Activated CD4-positive, alpha-beta T cell treated with anti-CD3 and anti-CD28 coated beads, Interleukin-2, amount 10 ng/mL, durations not matched to agents 7 days and 5 days (primary cell): ENCODE results near the gene ZNF570. TPM values are rescaled to one million over a fixed set of nuclear protein-coding genes. Genes with fewer than 3 reads are reported as not detected.

Experiments
- CTCF ChIA-PET: fragments of 350-600 bp; sonication (Branson Sonifier 250); formaldehyde crosslinking; loops from one replicate; lab custom pipeline; 2021; ENCODE audit warnings: antibody characterized with exemption; lab: Charles Lee
- POLR2A ChIA-PET: fragments of 350-600 bp; sonication (Branson Sonifier 250); formaldehyde crosslinking; loops from one replicate; lab custom pipeline; 2021; ENCODE audit warnings: antibody characterized with exemption; lab: Charles Lee
- DNase-seq: peaks from one replicate; pipeline ENCODE4 v3.0.0-alpha.2; 2020
- H3K27ac Mint-ChIP-seq: one replicate; pipeline ENCODE4 v1.8.0; 2021; ENCODE audit warnings: mild to moderate bottlenecking, moderate library complexity, mixed read lengths
- H3K27me3 Mint-ChIP-seq: one replicate; pipeline ENCODE4 v1.8.0; 2021; ENCODE audit warnings: mixed read lengths
- H3K36me3 Mint-ChIP-seq: one replicate; pipeline ENCODE4 v1.8.0; 2021; ENCODE audit warnings: low read depth, mixed read lengths
- H3K4me1 Mint-ChIP-seq: one replicate; pipeline ENCODE4 v1.8.0; 2021; ENCODE audit warnings: mixed read lengths
- H3K4me3 Mint-ChIP-seq: one replicate; pipeline ENCODE4 v1.8.0; 2021; ENCODE audit warnings: mild to moderate bottlenecking, moderate library complexity, mixed read lengths
- H3K9me3 Mint-ChIP-seq: one replicate; pipeline ENCODE4 v1.8.0; 2021; ENCODE audit warnings: mixed read lengths
- total RNA-seq, 2 experiments: library from RNA; stranded (reverse); gene quantifications; one replicate each; pipeline ENCODE4 v1.2.3, GENCODE V29; 2021

The ZNF570 gene
- total RNA-seq: 1 to 10 TPM; 6.1 to 7.3 TPM

- Mint-ChIP-seq H3K36me3 (peaks cover 48% of the 10 kb centered on the region), H3K9me3 (peaks cover 19% of the 10 kb centered on the region), H3K4me1 (peaks cover 37% of the 10 kb centered on the region), H3K27ac (peak within 1 kb of the TSS; percentile 98), H3K4me3 (peak within 1 kb of the TSS; percentile 94), H3K27me3 (no peaks in the 10 kb centered on the region)
- ChIA-PET CTCF (interaction anchor here (0.5 to 1.4 kb wide), 3 partner anchors 82 to 340 kb away, joined by 3 to 7 read pairs (median 4); partner anchors contain the start of gene ZNF573), POLR2A (interaction anchor here (0.6 to 0.7 kb wide), 2 partner anchors 126 to 433 kb away, joined by 3 to 4 read pairs; partner anchors contain the start of genes ZNF540 and ZNF571)
- peak; percentile 90 for DNase-seq
Measured at GRCh38 chr19:37468961-37469777, at the start of gene ZNF570. TSS of gene ZNF570 (plus strand) at chr19:37469356. CDS start at chr19:37470355, 999 bp downstream.

GRCh38 chr19:37452500-37453245 lies 16.5 kb upstream of the ZNF570 start:
- Mint-ChIP-seq H3K4me3 (no peak overlapping the region), H3K27ac (no peak overlapping the region), H3K36me3 (peaks cover 66% of the 10 kb centered on the region), H3K27me3 (no peaks in the 10 kb centered on the region), H3K4me1 (no peaks in the 10 kb centered on the region), H3K9me3 (peaks cover 75% of the 10 kb centered on the region)
- DNase-seq: no peak
- ChIA-PET POLR2A (no interaction called here), CTCF (no interaction called here)

DNA sequence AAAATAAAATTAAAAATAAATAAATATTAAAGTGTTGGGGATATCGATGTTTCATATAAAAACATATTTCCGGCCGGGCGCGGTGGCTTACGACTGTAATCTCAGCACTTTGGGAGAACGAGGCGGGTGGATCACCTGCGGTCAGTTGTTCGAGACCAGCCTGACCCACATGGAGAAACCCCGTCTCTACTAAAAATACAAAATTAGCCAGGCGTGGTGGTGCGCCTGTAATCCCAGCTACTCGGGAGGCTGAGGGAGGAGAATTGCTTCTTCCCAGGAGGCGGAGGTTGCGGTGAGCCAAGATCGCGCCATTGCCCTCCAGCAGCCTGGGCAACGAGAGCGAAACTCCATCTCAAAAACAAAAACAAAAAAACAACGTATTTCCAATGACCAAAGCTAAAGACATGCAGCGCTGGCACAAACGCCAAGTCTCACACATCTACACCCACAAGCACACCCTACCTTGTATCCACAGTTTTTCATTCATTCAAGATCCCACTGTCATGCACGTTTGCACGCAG lies 2.8 kb upstream of the ZNF570 start:
- ChIA-PET POLR2A (no interaction called here), CTCF (interaction anchor here (1.0 to 1.3 kb wide), 3 partner anchors 10 to 11 kb away, joined by 3 to 4 read pairs (median 3); no protein-coding TSS in a partner anchor)
- Mint-ChIP-seq H3K36me3 (peaks cover 49% of the 10 kb centered on the region), H3K9me3 (peaks cover 19% of the 10 kb centered on the region), H3K27ac (peak overlapping the region; percentile 92), H3K4me3 (peak overlapping the region; percentile 94), H3K4me1 (peaks cover 37% of the 10 kb centered on the region), H3K27me3 (no peaks in the 10 kb centered on the region)
- DNase-seq: no peak

- peaks cover 19% of the 10 kb centered on the region for H3K9me3 Mint-ChIP-seq
- peaks cover 49% of the 10 kb centered on the region for H3K36me3 Mint-ChIP-seq
- no peaks in the 10 kb centered on the region for H3K27me3 Mint-ChIP-seq
- H3K4me3 Mint-ChIP-seq: peak within 1 kb of the TSS; percentile 94
- ChIA-PET CTCF (interaction anchor here (0.8 to 1.3 kb wide), 3 partner anchors 10 to 96 kb away, joined by 3 to 4 read pairs (median 3); partner anchors contain the start of gene ZNF527), POLR2A (interaction anchor here (1.2 kb wide), 1 partner anchor 96 kb away, joined by 3 read pairs; the partner anchor contains the start of gene ZNF527)
- peak within 1 kb of the TSS; percentile 92 for H3K27ac Mint-ChIP-seq
- DNase-seq: peak; percentile 92
- H3K4me1 Mint-ChIP-seq: peaks cover 37% of the 10 kb centered on the region
Measured at GRCh38 chr19:37466798-37467607, 2.2 kb upstream of the ZNF570 start, which contains the start of gene ZNF569. TSS of gene ZNF569 (minus strand) at chr19:37467444. CDS start at chr19:37444921, 22,523 bp downstream.

DNA sequence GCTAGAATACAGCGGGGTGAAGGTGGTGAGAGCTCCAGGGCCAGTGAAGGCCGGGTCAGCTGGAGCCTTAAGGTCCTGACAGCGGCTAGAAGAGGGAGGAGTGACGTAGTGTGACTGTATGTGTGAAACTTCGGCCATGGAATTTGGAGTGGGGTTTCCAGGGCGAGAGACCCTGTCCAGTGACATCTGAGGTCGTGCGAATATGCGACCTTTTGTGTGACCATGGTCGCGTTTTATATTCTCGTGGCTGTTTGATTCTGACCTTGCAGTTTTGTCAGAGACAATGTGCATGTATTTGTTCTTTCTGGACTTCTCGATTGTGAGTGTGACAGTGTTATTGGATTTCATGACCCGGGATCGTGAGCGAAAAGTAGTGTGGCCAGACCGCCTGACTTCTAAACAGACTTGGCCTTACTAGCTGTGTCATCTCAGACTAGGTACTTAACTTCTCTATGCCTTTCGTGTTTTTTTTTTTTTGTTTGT lies 1.5 kb upstream of the ZNF570 start:
- H3K27me3 Mint-ChIP-seq: no peaks in the 10 kb centered on the region
- CTCF ChIA-PET: interaction anchor here (0.8 to 1.3 kb wide), 2 partner anchors 9 to 97 kb away, joined by 3 to 4 read pairs; partner anchors contain the start of gene ZNF527
- peak overlapping the region; percentile 92 for H3K27ac Mint-ChIP-seq
- H3K4me3 Mint-ChIP-seq: peak overlapping the region; percentile 94
- POLR2A ChIA-PET: interaction anchor here (1.2 kb wide), 1 partner anchor 97 kb away, joined by 3 read pairs; the partner anchor contains the start of gene ZNF527
- peaks cover 19% of the 10 kb centered on the region for H3K9me3 Mint-ChIP-seq
- no peak for DNase-seq
- peaks cover 49% of the 10 kb centered on the region for H3K36me3 Mint-ChIP-seq
- peaks cover 37% of the 10 kb centered on the region for H3K4me1 Mint-ChIP-seq

- Mint-ChIP-seq H3K36me3 (peaks cover 41% of the 10 kb centered on the region), H3K9me3 (peaks cover 12% of the 10 kb centered on the region), H3K4me1 (peaks cover 35% of the 10 kb centered on the region), H3K4me3 (peak overlapping the region; percentile 94), H3K27me3 (no peaks in the 10 kb centered on the region), H3K27ac (peak overlapping the region; percentile 77)
- DNase-seq: no peak
- ChIA-PET POLR2A (no interaction called here), CTCF (no interaction called here)
Measured at GRCh38 chr19:37470216-37470615, 1.1 kb downstream of the ZNF570 start.

DNA sequence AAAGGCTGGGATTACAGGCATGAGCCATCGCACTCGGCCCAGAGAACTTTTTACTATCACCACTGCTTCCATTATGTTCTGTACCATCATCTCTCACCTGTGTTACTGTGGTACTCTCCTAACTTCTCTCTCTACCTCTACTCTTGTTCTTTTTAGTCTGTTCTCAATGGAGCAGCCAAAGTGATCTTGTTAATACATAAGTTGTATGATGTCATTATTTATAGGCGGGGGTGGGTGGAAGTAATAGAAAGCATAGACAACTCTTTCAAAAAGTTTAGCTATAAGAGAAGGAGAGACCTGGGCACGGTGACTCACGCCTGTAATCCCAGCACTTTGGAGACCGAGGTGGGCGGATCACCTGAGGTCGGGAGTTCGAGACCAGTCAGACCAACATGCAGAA lies 3.0 kb downstream of the ZNF570 start:
- Mint-ChIP-seq H3K4me3 (no peak overlapping the region), H3K36me3 (peaks cover 49% of the 10 kb centered on the region), H3K27ac (no peak overlapping the region), H3K4me1 (peaks cover 27% of the 10 kb centered on the region), H3K27me3 (no peaks in the 10 kb centered on the region), H3K9me3 (peaks cover 24% of the 10 kb centered on the region)
- DNase-seq: no peak
- CTCF ChIA-PET: no interaction called here
- POLR2A ChIA-PET: no interaction called here

DNA sequence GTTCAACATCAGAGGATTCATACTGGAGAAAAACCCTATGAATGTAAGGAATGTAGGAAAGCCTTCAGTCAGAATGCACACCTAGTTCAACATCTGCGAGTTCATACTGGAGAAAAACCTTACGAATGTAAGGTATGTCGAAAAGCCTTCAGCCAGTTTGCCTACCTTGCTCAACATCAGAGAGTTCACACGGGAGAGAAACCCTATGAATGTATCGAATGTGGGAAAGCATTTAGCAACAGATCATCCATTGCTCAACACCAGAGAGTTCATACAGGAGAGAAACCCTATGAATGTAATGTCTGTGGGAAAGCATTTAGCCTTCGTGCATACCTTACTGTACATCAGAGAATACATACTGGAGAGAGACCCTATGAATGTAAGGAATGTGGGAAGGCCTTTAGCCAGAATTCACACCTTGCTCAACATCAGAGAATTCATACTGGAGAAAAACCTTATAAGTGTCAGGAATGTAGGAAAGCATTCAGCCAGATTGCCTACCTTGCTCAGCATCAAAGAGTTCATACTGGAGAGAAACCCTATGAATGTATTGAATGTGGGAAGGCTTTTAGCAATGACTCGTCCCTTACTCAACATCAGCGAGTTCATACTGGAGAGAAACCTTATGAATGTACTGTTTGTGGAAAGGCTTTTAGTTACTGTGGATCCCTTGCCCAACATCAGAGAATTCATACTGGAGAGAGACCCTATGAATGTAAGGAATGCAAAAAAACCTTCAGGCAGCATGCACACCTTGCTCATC lies 15.4 kb downstream of the ZNF570 start:
- no peaks in the 10 kb centered on the region for H3K27me3 Mint-ChIP-seq
- CTCF ChIA-PET: no interaction called here
- H3K4me3 Mint-ChIP-seq: no peak overlapping the region
- no peak overlapping the region for H3K27ac Mint-ChIP-seq
- no peaks in the 10 kb centered on the region for H3K4me1 Mint-ChIP-seq
- DNase-seq: no peak
- POLR2A ChIA-PET: no interaction called here
- peaks cover 56% of the 10 kb centered on the region for H3K36me3 Mint-ChIP-seq
- peaks cover 63% of the 10 kb centered on the region for H3K9me3 Mint-ChIP-seq

GRCh38 chr19:37492213-37492612 lies 23.1 kb downstream of the ZNF570 start:
- H3K4me1 Mint-ChIP-seq: no peaks in the 10 kb centered on the region
- no peaks in the 10 kb centered on the region for H3K27me3 Mint-ChIP-seq
- H3K4me3 Mint-ChIP-seq: no peak overlapping the region
- H3K36me3 Mint-ChIP-seq: peaks cover 1% of the 10 kb centered on the region
- no peak for DNase-seq
- H3K27ac Mint-ChIP-seq: no peak overlapping the region
- H3K9me3 Mint-ChIP-seq: peaks cover 44% of the 10 kb centered on the region
- CTCF ChIA-PET: no interaction called here
- POLR2A ChIA-PET: no interaction called here

GRCh38 chr19:37505958-37506386 lies 36.8 kb downstream of the ZNF570 start:
- Mint-ChIP-seq H3K9me3 (peaks cover 30% of the 10 kb centered on the region), H3K27me3 (no peaks in the 10 kb centered on the region), H3K36me3 (peaks cover 33% of the 10 kb centered on the region), H3K4me3 (no peak overlapping the region), H3K4me1 (no peaks in the 10 kb centered on the region), H3K27ac (no peak overlapping the region)
- peak; percentile 6 for DNase-seq
- POLR2A ChIA-PET: interaction anchor here (0.6 to 1.2 kb wide), 3 partner anchors 9 to 89 kb away, joined by 3 to 4 read pairs (median 4); partner anchors contain the start of genes ZNF540 and ZNF571
- CTCF ChIA-PET: interaction anchor here (1.1 kb wide), 1 partner anchor 171 kb away, joined by 3 read pairs; a partner anchor contains a TSS
